Measurements from ENCODE around the gene BORCS5. TPM values are rescaled to one million over a fixed set of nuclear protein-coding genes. Genes with fewer than 3 reads are reported as not detected.
"Not testable (repeated sequence)": the region's sequence is repeated elsewhere in the genome, so short reads cannot be mapped to it uniquely, and the experiment has no call there.

Gene BORCS5
- total RNA-seq, result 10 to 100 TPM; 18.8 to 21.2 TPM

DNA sequence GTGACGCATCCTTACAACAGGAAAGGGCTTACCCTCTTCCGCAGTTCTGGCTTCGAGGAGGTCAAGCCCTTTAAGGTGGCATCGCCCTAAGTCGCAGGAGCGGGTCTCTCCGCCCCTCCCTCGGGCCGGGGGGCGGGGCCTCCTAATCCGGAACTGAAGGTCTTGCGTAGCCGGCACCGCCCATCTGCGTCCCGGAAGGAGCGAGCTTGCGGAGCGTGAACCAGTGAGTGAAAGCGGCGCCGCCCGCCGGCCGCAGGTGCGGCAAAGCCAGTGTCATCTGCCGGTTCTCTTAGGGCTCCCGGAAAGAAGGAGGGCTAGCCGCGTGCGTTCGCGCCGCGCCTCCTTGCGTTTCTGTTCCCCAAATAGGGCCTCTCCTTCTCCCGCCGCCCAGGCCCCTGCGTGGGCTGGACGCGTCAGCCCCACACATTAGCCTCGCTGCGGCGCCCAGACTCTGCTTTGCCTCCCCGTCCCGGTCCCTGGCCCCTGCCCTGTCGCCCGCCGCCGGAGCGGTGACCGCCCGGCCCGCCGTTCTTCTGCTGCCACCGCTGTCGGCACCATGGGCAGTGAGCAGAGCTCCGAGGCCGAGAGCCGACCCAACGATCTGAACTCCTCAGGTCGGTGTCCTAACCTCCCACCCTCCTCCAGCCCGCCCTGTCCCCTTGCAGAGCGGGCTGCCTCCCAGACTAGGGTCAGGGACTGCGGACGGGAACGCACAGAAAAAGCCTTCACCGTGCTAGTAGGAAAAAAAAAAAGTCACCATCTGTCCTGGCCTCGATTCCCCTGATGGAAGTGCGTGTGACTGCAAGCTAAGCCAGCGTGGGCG, at the start of gene BORCS5:
BORCS5 (plus strand) TSS at position 183 of the 823 bp plus-strand sequence; CDS start at position 557, 374 bp downstream.
- Mint-ChIP-seq H3K27me3 (ENCODE audit: low read depth) (no peaks in the 10 kb centered on the region), H3K9me3 (ENCODE audit: insufficient read depth) (no peaks in the 10 kb centered on the region), H3K27ac (peak within 1 kb of the TSS; percentile 94), H3K4me1 (ENCODE audit: low read depth) (peaks cover 48% of the 10 kb centered on the region), H3K4me3 (peak within 1 kb of the TSS; percentile 88), H3K36me3 (ENCODE audit: low read depth) (peaks cover 17% of the 10 kb centered on the region)
- ChIA-PET CTCF (interaction anchor here (0.7 to 3.0 kb wide), 31 partner anchors 8 to 380 kb away, joined by 3 to 18 read pairs (median 5); partner anchors contain the start of genes CDKN1B and DUSP16), POLR2A (interaction anchor here (0.5 to 3.5 kb wide), 57 partner anchors 7 to 811 kb away, joined by 3 to 70 read pairs (median 5); partner anchors contain the start of genes CDKN1B, DUSP16, ETV6 and GPR19)
- DNase-seq, result peak; percentile 99
- peak; percentile 94 for ATAC-seq

DNA sequence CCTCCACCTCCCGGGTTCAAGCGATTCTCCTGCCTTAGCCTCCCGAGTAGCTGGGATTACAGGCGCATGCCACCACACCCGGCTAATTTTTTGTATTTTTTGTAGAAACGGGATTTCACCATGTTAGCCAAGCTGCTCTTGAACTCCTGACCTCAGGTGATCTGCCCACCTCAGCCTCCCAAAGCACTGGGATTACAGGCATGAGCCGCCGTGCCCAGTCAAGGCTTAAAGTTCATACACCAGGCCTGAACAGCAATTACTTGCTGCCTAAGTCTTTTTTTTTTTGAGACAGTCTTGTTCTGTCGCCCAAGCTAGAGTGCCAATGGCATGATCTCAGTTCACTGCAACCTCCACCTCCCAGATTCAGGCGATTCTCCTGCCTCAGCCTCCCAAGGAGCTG, 46.2 kb upstream of the BORCS5 start:
- POLR2A ChIA-PET; H3K9me3 Mint-ChIP-seq (ENCODE audit: insufficient read depth); ATAC-seq; CTCF ChIA-PET; H3K4me1 Mint-ChIP-seq (ENCODE audit: low read depth); DNase-seq; H3K27me3 Mint-ChIP-seq (ENCODE audit: low read depth); H3K4me3 Mint-ChIP-seq; H3K36me3 Mint-ChIP-seq (ENCODE audit: low read depth); H3K27ac Mint-ChIP-seq: not testable (repeated sequence)

DNA sequence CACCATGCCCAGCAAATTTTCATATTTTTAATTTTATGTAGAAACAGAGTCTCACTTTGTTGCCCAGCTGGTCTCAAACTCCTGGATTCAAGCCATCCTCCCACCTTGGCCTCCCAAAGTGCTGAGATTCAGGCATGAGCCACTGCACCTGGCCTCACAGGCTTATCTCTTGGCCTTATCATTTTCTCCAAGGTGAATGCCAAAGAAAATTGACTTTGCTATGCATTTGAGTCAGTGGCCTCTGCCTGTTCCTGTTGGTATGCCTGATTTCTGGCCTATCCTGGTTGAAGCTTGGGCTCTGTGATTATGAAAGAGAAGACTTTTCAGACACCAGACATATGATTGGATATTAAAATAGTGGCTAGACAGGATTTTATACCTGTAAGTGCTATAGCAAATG, 41.0 kb upstream of the BORCS5 start:
- H3K4me1 Mint-ChIP-seq (ENCODE audit: low read depth), result no peaks in the 10 kb centered on the region
- H3K36me3 Mint-ChIP-seq (ENCODE audit: low read depth), result no peaks in the 10 kb centered on the region
- no peaks in the 10 kb centered on the region for H3K9me3 Mint-ChIP-seq (ENCODE audit: insufficient read depth)
- ChIA-PET POLR2A (no interaction called here), CTCF (no interaction called here)
- H3K4me3 Mint-ChIP-seq, result no peak overlapping the region
- DNase-seq (no peak), ATAC-seq (no peak)
- H3K27ac Mint-ChIP-seq, result no peak overlapping the region
- peaks cover 9% of the 10 kb centered on the region for H3K27me3 Mint-ChIP-seq (ENCODE audit: low read depth)

DNA sequence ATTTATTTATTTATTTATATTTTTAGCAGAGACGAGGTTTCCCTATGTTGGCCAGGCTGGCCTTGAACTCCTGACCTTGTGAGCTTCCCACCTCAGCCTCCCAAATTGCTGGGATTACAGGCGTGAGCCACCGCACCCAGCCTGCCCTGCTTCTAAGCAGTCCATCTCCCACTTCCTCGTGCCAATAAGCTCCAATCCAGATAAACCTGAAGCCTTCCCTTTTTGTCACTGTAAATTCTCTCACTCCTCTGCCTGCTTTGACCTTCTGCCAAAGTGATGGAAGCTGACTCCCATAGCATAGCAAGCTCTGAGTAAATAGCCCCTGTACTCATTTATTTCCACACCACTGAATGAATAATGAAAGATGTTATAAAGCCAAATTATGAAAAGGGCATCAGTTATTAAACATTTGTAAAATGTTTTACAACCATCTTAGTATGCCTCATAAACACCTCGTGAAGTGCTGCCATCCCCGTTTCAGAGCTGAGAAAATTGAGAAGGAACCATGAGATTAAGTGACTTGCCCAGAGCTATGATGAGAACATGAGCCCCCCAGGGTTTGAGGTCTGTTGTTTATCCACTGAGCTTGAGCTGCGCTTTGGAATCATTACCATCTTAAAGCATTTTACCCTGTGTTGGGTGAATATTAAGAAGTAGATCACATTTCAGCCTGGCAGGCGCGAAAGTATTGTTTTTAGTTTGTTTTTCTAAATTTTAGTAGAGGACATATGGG, 37.3 kb upstream of the BORCS5 start:
- ATAC-seq, result no peak
- H3K9me3 Mint-ChIP-seq (ENCODE audit: insufficient read depth), result no peaks in the 10 kb centered on the region
- DNase-seq, result no peak
- peaks cover 14% of the 10 kb centered on the region for H3K27me3 Mint-ChIP-seq (ENCODE audit: low read depth)
- H3K27ac Mint-ChIP-seq, result no peak overlapping the region
- ChIA-PET CTCF (interaction anchor here (0.9 kb wide), 1 partner anchor 8 kb away, joined by 3 read pairs; no protein-coding TSS in a partner anchor), POLR2A (no interaction called here)
- H3K36me3 Mint-ChIP-seq (ENCODE audit: low read depth), result no peaks in the 10 kb centered on the region
- H3K4me1 Mint-ChIP-seq (ENCODE audit: low read depth), result no peaks in the 10 kb centered on the region
- no peak overlapping the region for H3K4me3 Mint-ChIP-seq

DNA sequence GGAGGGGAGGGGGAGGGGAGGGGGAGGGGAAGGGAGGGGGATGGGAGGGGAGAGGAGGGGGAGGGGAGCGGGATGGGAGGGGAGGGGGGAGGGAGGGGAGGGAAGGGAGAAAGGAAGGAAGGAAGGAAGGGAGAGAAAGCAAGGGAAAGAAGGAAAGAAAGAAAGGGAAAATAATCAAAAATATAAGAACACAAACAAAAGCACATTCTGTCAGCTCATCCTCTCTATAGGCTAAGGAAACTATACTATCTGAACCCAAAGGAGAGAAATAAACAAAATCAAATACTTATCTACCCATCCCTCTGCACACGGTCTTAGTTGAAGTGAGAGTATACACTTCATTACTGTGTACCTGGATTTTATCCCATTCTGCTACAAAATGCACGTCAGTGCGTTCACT, 33.8 kb upstream of the BORCS5 start:
- Mint-ChIP-seq H3K36me3 (ENCODE audit: low read depth) (no peaks in the 10 kb centered on the region), H3K4me1 (ENCODE audit: low read depth) (peaks cover 7% of the 10 kb centered on the region), H3K9me3 (ENCODE audit: insufficient read depth) (no peaks in the 10 kb centered on the region), H3K27me3 (ENCODE audit: low read depth) (peaks cover 14% of the 10 kb centered on the region), H3K27ac (no peak overlapping the region), H3K4me3 (no peak overlapping the region)
- ChIA-PET CTCF (no interaction called here), POLR2A (no interaction called here)
- ATAC-seq (no peak), DNase-seq (no peak)

DNA sequence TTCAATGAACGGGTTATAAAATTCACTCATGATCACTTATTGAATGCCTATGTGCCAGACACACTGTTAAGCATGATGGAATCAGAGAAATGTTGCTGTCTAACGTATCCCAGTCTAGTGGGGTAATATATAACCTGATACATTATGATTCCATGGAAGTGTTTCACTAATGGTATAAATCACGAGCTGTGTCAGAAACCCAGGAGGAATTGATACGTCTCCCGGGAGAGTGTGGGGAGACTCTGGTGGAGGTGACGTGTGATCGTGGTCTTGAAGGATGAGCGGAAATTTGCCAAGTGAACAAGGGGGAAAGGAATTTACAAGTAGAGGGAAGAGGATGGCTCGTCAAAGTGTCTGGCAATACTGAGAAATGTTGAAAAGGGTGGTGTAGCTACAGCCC, 33.3 kb upstream of the BORCS5 start:
- Mint-ChIP-seq H3K4me3 (no peak overlapping the region), H3K27ac (no peak overlapping the region), H3K4me1 (ENCODE audit: low read depth) (peaks cover 7% of the 10 kb centered on the region), H3K9me3 (ENCODE audit: insufficient read depth) (no peaks in the 10 kb centered on the region), H3K27me3 (ENCODE audit: low read depth) (peaks cover 14% of the 10 kb centered on the region), H3K36me3 (ENCODE audit: low read depth) (no peaks in the 10 kb centered on the region)
- ChIA-PET POLR2A (no interaction called here), CTCF (no interaction called here)
- ATAC-seq, result no peak
- DNase-seq, result no peak

DNA sequence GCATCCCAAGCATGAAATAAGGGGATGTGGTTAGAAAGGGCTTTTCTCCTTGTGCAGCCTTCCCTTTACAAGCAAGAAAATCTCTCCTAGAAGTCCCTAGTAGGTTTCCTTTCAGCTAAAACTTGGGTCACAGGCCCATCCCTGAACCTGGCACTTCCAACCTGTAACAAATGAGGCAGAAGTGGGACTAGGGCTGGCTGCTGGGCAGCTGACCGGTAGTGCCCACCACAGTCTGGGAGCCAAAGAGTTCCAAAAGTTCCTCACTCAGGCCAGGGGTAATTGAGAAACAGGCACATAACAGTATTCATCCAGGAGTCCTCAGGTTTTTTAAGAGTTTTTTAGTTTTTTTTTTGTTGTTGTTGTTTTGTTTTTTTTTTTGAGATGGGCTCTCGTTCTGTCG, 30.6 kb upstream of the BORCS5 start:
- ATAC-seq, result no peak
- DNase-seq, result no peak
- Mint-ChIP-seq H3K36me3 (ENCODE audit: low read depth) (no peaks in the 10 kb centered on the region), H3K27me3 (ENCODE audit: low read depth) (peaks cover 13% of the 10 kb centered on the region), H3K9me3 (ENCODE audit: insufficient read depth) (no peaks in the 10 kb centered on the region), H3K4me1 (ENCODE audit: low read depth) (peaks cover 7% of the 10 kb centered on the region), H3K27ac (no peak overlapping the region), H3K4me3 (no peak overlapping the region)
- ChIA-PET POLR2A (no interaction called here), CTCF (interaction anchor here (1.3 to 2.2 kb wide), 4 partner anchors 12 to 293 kb away, joined by 4 to 10 read pairs (median 9); partner anchors contain the start of gene BORCS5)

DNA sequence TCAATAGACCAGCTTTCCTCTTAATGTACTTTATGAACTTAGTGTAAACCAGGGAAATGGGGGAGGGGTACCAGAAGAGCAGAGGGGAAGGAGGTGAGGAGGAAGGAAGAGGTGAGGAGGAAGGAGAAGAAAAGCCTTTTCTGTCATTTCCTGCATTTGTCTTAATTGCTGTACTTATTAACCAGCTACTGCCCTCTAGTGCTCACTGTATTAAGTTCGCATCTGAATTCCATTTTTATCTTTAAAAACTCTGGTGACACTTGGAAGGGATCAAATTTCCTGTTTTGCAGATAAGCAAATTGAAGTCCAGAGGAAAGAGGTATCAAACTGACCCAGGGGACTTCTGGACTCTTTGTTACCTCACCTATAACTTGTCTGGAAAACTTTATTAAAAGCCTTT, 29.1 kb upstream of the BORCS5 start:
- peak; percentile 46 for DNase-seq

DNA sequence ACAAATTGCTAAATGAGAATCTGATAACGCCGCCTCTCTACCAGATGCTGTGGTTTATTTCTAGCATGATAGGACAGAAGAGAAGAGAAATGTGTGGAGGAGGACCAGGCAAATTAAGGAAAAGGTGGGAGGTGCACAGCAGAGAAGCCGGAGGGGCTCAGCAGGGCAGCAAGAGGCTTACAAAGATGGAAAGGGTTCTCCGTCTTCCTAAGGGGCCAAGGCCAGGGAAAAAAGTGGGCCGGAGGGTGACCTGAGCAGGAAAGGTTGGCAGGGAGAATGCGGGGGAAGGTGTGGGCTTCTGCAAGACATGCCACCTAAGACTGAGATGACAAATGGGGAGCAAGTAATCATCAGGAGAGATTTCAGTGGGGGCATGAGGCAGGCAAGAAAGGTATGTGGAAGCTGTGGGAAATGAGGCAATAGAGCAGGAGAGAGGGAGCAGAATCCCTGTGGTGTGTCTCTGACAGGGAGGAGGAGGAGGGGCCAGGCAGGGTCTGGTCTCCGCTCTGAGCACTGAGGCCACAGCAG, 25.6 kb upstream of the BORCS5 start:
- ChIA-PET POLR2A (interaction anchor here (1.0 kb wide), 1 partner anchor 26 kb away, joined by 5 read pairs; the partner anchor contains the start of gene BORCS5), CTCF (interaction anchor here (3.6 to 4.3 kb wide), 2 partner anchors 13 to 294 kb away, joined by 15 to 36 read pairs; no protein-coding TSS in a partner anchor)
- ATAC-seq, result no peak
- DNase-seq, result no peak
- no peaks in the 10 kb centered on the region for H3K9me3 Mint-ChIP-seq (ENCODE audit: insufficient read depth)
- peaks cover 20% of the 10 kb centered on the region for H3K4me1 Mint-ChIP-seq (ENCODE audit: low read depth)
- no peaks in the 10 kb centered on the region for H3K36me3 Mint-ChIP-seq (ENCODE audit: low read depth)
- no peak overlapping the region for H3K4me3 Mint-ChIP-seq
- peaks cover 12% of the 10 kb centered on the region for H3K27me3 Mint-ChIP-seq (ENCODE audit: low read depth)
- no peak overlapping the region for H3K27ac Mint-ChIP-seq

More for the DNA sequence above, 29.1 kb upstream of the BORCS5 start:
- no peak overlapping the region for H3K4me3 Mint-ChIP-seq
- no peaks in the 10 kb centered on the region for H3K36me3 Mint-ChIP-seq (ENCODE audit: low read depth)
- H3K9me3 Mint-ChIP-seq (ENCODE audit: insufficient read depth), result no peaks in the 10 kb centered on the region
- ChIA-PET CTCF (interaction anchor here (0.6 to 2.9 kb wide), 33 partner anchors 9 to 746 kb away, joined by 3 to 30 read pairs (median 3); partner anchors contain the start of genes BORCS5 and MANSC1), POLR2A (interaction anchor here (0.6 kb wide), 1 partner anchor 478 kb away, joined by 4 read pairs; no protein-coding TSS in a partner anchor)
- H3K4me1 Mint-ChIP-seq (ENCODE audit: low read depth), result peaks cover 7% of the 10 kb centered on the region
- peaks cover 17% of the 10 kb centered on the region for H3K27me3 Mint-ChIP-seq (ENCODE audit: low read depth)
- ATAC-seq, result peak; percentile 55
- no peak overlapping the region for H3K27ac Mint-ChIP-seq

DNA sequence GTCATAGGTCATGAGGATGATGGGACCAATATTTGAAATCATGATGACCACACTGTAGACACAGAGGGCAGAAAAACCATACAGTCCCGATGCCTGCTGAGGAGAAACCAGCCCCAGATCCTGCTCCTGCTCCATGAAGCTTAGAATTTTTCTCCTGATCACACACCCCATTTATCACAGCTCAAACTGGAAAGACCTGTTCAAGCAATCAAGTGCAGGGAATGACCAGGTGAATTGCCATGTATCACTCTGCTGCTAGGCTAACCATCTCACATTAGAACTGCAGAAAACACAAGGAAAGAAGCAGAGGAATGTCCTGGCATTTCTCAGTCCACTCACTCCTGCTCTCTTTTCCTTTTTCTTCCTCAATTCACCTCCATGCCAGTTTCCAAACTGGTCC, 25.0 kb upstream of the BORCS5 start:
- ATAC-seq, result no peak
- Mint-ChIP-seq H3K4me3 (no peak overlapping the region), H3K27ac (no peak overlapping the region), H3K9me3 (ENCODE audit: insufficient read depth) (no peaks in the 10 kb centered on the region), H3K4me1 (ENCODE audit: low read depth) (peaks cover 20% of the 10 kb centered on the region), H3K36me3 (ENCODE audit: low read depth) (no peaks in the 10 kb centered on the region), H3K27me3 (ENCODE audit: low read depth) (peaks cover 12% of the 10 kb centered on the region)
- ChIA-PET CTCF (interaction anchor here (2.3 to 4.3 kb wide), 3 partner anchors 13 to 294 kb away, joined by 15 to 36 read pairs (median 16); no protein-coding TSS in a partner anchor), POLR2A (interaction anchor here (1.0 kb wide), 1 partner anchor 25 kb away, joined by 5 read pairs; the partner anchor contains the start of gene BORCS5)
- no peak for DNase-seq
